ENCODE data around the gene CCNYL1.
"Not testable (repeated sequence)": the region's sequence is repeated elsewhere in the genome, so short reads cannot be mapped to it uniquely, and the experiment has no call there.

The CCNYL1 gene

DNA sequence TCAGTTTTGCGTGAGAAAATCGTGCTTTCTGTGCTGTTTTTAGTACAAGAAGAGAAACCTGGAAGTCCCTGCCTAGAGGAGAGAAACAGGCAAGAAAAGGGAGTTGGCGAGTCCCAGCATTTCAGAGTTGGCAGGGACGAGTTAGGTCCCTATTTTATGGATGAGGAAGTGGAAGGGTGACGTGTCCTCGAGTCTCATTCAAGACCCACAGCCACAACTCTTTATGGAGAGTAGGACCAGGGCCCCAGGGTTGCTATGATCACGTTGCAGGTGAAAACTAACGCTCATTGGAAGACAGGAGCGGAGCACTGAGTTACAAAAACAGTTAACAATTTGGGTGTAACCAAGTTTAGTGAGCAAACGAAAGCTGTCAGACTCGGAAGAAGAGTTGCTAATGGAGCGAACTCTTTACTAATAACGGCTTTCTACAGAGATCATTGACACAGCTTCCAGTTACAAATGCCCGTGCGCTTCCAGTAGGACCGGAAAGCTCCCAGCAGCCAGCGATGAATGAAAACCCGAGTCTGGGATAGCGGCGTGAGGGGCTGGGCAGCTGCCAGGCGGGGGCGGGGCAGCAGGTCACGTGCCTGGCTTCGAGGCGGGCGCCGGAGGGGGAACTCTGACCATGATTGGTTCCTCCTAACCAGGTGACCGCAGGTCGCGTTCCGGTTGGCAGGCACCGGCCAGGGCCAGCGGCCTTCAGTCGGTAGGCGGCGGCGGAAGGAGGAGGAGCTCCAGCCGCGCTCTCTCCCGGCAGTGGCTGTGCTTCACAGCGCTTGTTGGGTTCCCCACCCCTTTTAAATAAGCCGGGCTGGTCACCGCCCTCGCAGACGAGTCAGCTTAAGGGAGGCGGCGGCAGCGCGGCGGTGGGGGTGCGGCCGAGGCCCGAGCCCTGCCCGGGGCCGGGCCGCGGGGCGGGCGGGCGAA is at the start of gene CCNYL1:
TSS of gene CCNYL1 (plus strand) at position 827 of the 927 bp plus-strand sequence. CDS start 257 bp downstream, outside the sequence.
- DNase-seq, result peak; percentile 95

DNA sequence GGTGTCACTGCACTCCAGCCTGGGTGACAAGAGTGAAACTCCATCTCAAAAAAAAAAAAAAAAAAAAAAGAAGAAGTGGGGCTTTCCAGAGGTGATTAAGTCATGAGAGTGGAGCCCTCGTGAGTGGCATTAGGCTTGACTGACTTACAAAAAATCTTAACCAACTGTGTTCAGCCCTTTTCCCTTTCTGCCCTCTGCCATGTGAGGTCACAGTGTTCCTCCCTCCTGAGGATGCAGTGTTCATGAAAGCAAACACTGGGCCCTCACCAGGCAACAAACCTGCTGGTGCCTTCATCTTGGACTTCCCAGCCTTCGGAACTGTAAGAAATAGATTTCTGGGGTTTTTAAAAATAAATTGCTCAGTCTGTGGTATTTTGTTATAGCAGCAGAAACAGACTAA is 49.2 kb upstream of the CCNYL1 start:
- DNase-seq, result no peak

DNA sequence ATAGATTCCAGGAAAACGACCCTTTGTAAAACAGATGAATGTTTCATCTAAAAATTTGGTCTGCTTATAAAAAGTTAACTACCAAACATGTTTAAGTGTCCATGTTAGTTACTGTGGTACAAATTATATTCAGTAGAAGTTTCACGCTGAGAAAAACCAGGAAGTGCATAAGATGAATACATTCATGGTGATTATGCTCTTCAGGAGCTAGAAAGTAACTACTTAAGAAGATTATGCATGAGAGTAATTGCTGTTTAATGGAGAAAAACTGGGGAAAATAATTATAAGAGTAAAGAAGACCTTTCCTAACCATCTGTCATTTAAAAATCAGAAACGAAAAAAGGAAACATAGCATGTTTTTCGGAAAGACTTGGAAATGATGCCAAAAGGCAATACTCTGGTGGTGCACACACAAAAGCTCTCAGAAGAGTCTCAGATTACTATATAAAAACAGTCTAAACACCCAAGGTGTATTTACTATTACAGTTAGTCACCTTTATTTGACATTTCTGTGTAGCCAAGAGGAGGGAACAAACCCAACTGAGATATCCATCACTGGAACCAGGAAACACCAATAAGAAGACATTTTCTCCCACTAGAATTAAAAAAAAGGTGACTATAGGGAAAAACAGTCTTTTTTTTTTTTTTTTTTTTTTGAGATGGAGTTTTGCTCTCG is 47.4 kb upstream of the CCNYL1 start:
- no peak for DNase-seq

DNA sequence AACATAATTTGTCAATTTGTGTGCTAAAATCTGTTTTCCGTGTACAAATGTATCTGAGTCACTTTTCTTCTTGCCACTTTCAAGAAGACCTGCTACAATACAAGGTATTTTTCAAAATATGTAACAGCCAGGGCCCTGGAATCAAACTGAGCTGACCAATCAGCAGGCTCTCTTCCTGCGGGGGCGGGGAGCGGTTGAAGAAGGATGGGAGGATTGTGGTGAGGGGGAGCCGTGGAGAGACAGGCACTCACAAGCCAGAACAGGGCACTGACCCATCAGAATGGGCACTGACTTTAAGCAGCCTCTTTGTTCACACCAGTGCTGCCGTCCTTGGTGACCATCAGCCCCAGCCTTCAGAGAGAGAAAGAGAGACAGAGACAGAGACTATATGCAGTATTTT is 40.6 kb upstream of the CCNYL1 start:
- DNase-seq, result no peak

DNA sequence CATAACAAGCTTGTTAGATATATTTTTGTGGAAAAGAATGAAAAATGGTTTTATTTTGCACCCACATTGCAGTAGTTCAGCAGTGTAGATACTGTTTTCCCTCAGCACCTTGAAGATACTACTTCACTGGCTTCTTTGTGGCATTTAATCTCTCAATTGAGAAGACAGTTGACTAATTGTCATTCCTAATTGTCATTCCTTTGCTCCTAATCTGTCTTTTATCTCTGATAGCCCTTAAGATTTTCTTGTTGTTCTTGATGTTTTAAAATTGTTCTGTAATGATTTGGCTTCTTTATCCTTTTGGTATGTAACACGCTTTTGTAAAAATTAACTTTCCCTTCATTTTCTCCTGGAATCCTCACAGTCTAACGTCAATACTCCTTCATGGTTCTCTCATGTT is 38.0 kb upstream of the CCNYL1 start:
- DNase-seq, result no peak

- no peak for DNase-seq
Observed at GRCh38 chr2:207674266-207674774, 37.1 kb upstream of the CCNYL1 start.

- DNase-seq, result no peak
Observed at GRCh38 chr2:207674826-207675225, 36.6 kb upstream of the CCNYL1 start.

DNA sequence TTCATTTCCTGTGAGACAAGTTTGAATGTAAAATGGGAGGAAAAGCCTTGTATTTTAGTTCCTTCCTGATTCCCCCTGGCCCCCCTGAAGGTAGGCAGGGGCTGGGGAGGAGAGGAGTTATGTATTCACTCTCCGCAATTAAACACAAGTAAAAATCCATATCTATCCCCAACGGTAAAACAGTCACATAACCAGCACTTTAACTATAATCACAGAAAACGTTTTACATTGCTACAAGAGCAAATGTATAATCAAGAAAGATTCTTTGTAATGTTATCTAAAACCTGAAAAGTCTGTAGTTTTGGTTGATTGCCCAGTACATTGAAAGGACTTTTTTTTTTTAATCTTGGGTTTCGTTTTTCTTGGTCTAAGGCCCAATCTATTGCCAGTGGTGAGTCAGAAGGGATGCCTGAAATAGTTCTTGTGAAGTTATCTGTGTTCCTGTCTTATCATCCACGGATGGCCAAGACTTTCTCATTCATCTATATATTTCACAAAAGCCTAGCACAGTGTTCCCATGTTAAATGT is 34.5 kb upstream of the CCNYL1 start:
- DNase-seq, result no peak

GRCh38 chr2:207681431-207681830 is 30.0 kb upstream of the CCNYL1 start:
- no peak for DNase-seq

DNA sequence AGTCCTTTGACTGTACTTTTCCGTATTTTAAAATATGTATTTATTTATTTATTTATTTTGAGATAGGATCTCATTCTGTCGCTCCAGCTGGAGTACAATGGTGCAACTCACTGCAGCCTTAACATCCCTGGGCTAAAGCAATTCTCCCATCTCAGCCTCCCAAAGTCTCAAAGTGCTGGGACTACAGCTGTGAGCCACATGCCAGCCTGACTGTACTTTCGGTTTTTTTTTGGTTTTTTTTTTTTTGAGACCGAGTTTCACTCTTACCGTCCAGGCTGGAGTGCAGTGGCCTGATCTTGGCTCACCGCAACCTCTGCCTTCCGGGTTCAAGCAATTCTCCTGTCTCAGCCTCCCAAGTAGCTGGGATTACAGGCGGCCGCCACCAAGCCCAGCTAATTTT is 28.9 kb upstream of the CCNYL1 start:
- no peak for DNase-seq

GRCh38 chr2:207683438-207683837 is 28.0 kb upstream of the CCNYL1 start:
- no peak for DNase-seq

DNA sequence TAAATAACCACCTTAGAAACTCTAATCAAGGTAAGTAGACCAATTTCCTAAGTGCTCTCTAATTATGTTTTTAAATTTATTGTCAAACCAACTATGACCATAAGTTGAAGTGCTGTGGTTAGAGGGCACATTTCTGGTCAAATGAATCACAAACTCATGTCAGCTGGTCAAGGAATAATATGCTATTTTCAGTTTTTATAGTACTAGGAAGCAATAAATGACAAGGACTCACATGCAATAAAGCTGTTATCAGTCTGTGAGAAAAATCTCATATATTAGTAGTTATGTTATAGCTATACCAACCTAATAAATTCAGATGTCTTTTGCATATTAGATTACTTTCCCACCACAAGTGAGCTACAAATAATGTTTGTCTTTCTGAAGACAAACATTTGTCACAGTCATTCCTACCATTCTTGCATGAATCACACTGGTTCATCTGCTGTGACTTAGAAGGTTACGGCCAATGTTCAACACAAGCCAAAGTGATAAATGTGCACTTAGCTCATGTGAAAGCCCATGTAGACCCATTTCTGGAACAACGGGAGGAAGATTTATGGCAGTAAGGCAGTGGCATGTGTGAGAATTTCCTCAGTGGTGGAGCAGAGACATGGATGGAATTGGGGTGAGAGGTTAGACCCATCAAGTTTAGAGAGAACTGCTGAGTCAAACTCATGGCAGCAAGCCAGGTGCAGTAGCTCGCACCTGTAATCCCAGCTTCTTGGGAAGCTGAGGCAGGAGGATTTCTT is 27.4 kb upstream of the CCNYL1 start:
- DNase-seq, result no peak

GRCh38 chr2:207686812-207687211 is 24.6 kb upstream of the CCNYL1 start:
- no peak for DNase-seq

GRCh38 chr2:207688597-207688996 is 22.8 kb upstream of the CCNYL1 start:
- DNase-seq, result no peak

DNA sequence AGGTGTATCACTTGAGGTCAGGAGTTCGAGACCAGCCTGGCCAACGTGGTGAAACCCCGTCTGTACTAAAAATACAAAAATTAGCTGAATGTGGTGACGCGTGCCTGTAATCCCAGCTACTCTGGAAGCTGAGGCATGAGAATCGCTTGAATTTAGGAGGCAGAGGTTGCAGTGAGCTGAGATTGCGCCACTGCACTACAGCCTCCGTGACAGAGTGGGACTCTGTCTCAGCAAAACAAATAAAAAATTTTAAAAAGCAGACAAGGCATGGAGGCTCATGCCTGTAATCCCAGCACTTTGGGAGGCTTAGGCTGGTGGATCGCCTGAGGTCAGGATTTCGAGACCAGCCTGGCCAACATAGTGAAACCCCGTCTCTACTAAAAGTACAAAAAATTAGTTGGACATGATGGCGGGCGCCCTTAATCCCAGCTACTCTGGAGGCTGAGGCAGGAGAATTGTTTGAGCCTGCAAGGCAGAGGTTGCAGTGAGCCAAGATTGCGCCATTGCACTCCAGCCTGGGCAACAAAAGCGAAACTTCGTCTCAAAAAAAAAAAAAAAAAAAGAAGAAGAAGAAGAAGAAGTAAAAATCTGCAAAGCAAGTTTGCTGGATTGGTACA is 20.5 kb upstream of the CCNYL1 start:
- not testable (repeated sequence) for DNase-seq

- no peak for DNase-seq
Observed at GRCh38 chr2:207692206-207693065, 19.0 kb upstream of the CCNYL1 start.

GRCh38 chr2:207693641-207694249 is 17.7 kb upstream of the CCNYL1 start:
- no peak for DNase-seq

DNA sequence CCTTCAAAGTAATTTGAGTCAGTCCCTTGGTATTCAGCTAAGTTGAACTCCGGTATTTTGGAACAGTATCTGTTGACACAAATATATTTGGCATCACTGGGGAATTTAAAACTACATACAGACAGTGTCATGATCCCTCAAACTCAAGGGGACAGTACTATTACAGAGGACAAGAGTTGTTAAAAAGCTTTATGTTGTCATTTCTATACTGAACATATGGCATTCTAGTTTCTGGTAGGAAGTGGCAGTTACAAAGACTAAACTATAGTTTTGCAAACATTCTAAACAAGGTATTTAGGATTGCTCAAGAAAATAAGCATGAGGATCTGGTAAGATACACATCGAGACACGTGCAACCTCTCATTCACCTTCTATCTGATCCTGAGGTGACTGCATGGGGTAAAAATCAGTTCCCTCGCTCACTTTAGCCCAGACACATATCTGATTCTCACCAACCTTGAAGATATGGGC is 16.6 kb upstream of the CCNYL1 start:
- no peak for DNase-seq

- DNase-seq, result no peak
Observed at GRCh38 chr2:207695293-207695692, 16.1 kb upstream of the CCNYL1 start.

GRCh38 chr2:207696911-207697310 is 14.5 kb upstream of the CCNYL1 start:
- not testable (repeated sequence) for DNase-seq

DNA sequence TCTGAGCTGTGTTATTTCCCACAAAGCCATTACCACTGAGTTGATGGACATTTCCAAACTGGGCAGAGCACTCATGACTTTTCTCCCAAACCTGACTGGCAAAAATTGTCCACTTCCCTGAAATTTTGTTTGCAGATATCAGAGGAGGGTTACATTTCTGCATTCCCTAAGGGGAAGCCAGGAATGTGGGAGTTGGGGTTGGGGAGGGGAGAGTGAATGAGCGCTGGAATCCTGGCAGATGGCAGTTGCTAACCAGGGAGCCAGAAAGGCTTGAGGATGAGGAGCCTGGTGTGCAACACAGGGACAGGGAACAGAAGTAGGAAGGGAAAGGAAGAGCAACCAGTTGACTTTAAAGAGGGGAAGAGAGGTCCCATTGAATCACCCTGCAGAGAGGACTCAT is 14.0 kb upstream of the CCNYL1 start:
- DNase-seq, result no peak

Measured in NCI-H1048 (cell line).